ENCODE data around the gene TMEM183A.
A peak's percentile ranks its signal among the peaks of the same experiment; 100 is the strongest.
"Not testable (repeated sequence)": the region's sequence is repeated elsewhere in the genome, so short reads cannot be mapped to it uniquely, and the experiment has no call there.

The TMEM183A gene

GRCh38 chr1:203006948-203007871 is at the start of gene TMEM183A:
TMEM183A (plus strand) TSS chr1:203007374; CDS start chr1:203007466, 92 bp downstream.
- peak; percentile 82 to 96 for DNase-seq (ENCODE audit: extremely low read depth in 1 of 2, low read depth in 1 of 2)

GRCh38 chr1:202957733-202958543 is 49.2 kb upstream of the TMEM183A start, which contains the start of gene ADIPOR1:
ADIPOR1 (minus strand) TSS chr1:202958312; CDS start chr1:202951070, 7,242 bp downstream.
- DNase-seq (ENCODE audit: extremely low read depth in 1 of 2, low read depth in 1 of 2): peak; percentile 83 to 87

- no peak for DNase-seq (ENCODE audit: extremely low read depth in 1 of 2, low read depth in 1 of 2)
Observed at GRCh38 chr1:202958544-202959275, 48.5 kb upstream of the TMEM183A start.

- no peak for DNase-seq (ENCODE audit: extremely low read depth in 1 of 2, low read depth in 1 of 2)
Observed at GRCh38 chr1:202959276-202959620, 47.9 kb upstream of the TMEM183A start.

- no peak for DNase-seq (ENCODE audit: extremely low read depth in 1 of 2, low read depth in 1 of 2)
Observed at GRCh38 chr1:202961220-202961880, 45.8 kb upstream of the TMEM183A start.

GRCh38 chr1:202964791-202965410 is 42.3 kb upstream of the TMEM183A start:
- DNase-seq (ENCODE audit: extremely low read depth in 1 of 2, low read depth in 1 of 2): no peak

GRCh38 chr1:202965422-202965821 is 41.8 kb upstream of the TMEM183A start:
- DNase-seq (ENCODE audit: extremely low read depth in 1 of 2, low read depth in 1 of 2): no peak

GRCh38 chr1:202966006-202966898 is 40.9 kb upstream of the TMEM183A start:
- DNase-seq (ENCODE audit: extremely low read depth in 1 of 2, low read depth in 1 of 2): no peak

GRCh38 chr1:202967684-202968281 is 39.4 kb upstream of the TMEM183A start:
- no peak for DNase-seq (ENCODE audit: extremely low read depth in 1 of 2, low read depth in 1 of 2)

GRCh38 chr1:202968351-202968750 is 38.8 kb upstream of the TMEM183A start:
- DNase-seq (ENCODE audit: extremely low read depth in 1 of 2, low read depth in 1 of 2): no peak

GRCh38 chr1:202968895-202969295 is 38.3 kb upstream of the TMEM183A start:
- DNase-seq (ENCODE audit: extremely low read depth in 1 of 2, low read depth in 1 of 2): no peak

- no peak for DNase-seq (ENCODE audit: extremely low read depth in 1 of 2, low read depth in 1 of 2)
Observed at GRCh38 chr1:202972046-202972445, 35.1 kb upstream of the TMEM183A start.

- no peak for DNase-seq (ENCODE audit: extremely low read depth in 1 of 2, low read depth in 1 of 2)
Observed at GRCh38 chr1:202974856-202975255, 32.3 kb upstream of the TMEM183A start.

- DNase-seq (ENCODE audit: extremely low read depth in 1 of 2, low read depth in 1 of 2): no peak
Observed at GRCh38 chr1:202976633-202977032, 30.5 kb upstream of the TMEM183A start.

GRCh38 chr1:202979459-202979858 is 27.7 kb upstream of the TMEM183A start:
- no peak for DNase-seq (ENCODE audit: extremely low read depth in 1 of 2, low read depth in 1 of 2)

GRCh38 chr1:202981939-202982338 is 25.2 kb upstream of the TMEM183A start:
- DNase-seq (ENCODE audit: extremely low read depth in 1 of 2, low read depth in 1 of 2): no peak

- no peak for DNase-seq (ENCODE audit: extremely low read depth in 1 of 2, low read depth in 1 of 2)
Observed at GRCh38 chr1:202982715-202983430, 24.3 kb upstream of the TMEM183A start.

GRCh38 chr1:202986120-202986519 is 21.1 kb upstream of the TMEM183A start:
- not testable (repeated sequence) for DNase-seq (ENCODE audit: extremely low read depth in 1 of 2, low read depth in 1 of 2)

Measured in stimulated activated CD8-positive, alpha-beta memory T cell treated with anti-CD3 and anti-CD28 coated beads, Interleukin-7, amount 100 ng/mL, for 48 hours (primary cell).